GM12865 (cell line): ENCODE results near the gene GPER1.
A peak's percentile ranks its signal among the peaks of the same experiment; 100 is the strongest.

Experiments
- DNase-seq: peaks from one replicate; pipeline ENCODE4 v3.0.0; 2010; ENCODE audit warnings: low read depth
- H3K4me3 ChIP-seq: 2 replicates; pipeline ENCODE4 v1.5.1; 2011; ENCODE audit warnings: mild to moderate bottlenecking, low read depth, low read length, control low read depth
- TF ChIP-seq, protein P1 (sequence below): IDR thresholded peaks from 2 replicates; pipeline ENCODE4 v1.5.1; 2011; ENCODE audit warnings: low read length, control low read depth, low read depth, inconsistent platforms; ENCODE audit not compliant: insufficient read depth; ENCODE audit errors: missing control alignments

The GPER1 gene

GRCh38 chr7:1130021-1130990 is 42.4 kb downstream of the GPER1 start:
- TF ChIP-seq, protein P1, sequence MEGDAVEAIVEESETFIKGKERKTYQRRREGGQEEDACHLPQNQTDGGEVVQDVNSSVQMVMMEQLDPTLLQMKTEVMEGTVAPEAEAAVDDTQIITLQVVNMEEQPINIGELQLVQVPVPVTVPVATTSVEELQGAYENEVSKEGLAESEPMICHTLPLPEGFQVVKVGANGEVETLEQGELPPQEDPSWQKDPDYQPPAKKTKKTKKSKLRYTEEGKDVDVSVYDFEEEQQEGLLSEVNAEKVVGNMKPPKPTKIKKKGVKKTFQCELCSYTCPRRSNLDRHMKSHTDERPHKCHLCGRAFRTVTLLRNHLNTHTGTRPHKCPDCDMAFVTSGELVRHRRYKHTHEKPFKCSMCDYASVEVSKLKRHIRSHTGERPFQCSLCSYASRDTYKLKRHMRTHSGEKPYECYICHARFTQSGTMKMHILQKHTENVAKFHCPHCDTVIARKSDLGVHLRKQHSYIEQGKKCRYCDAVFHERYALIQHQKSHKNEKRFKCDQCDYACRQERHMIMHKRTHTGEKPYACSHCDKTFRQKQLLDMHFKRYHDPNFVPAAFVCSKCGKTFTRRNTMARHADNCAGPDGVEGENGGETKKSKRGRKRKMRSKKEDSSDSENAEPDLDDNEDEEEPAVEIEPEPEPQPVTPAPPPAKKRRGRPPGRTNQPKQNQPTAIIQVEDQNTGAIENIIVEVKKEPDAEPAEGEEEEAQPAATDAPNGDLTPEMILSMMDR = no peak
- DNase-seq = no peak
- H3K4me3 ChIP-seq = no peak overlapping the region

DNA sequence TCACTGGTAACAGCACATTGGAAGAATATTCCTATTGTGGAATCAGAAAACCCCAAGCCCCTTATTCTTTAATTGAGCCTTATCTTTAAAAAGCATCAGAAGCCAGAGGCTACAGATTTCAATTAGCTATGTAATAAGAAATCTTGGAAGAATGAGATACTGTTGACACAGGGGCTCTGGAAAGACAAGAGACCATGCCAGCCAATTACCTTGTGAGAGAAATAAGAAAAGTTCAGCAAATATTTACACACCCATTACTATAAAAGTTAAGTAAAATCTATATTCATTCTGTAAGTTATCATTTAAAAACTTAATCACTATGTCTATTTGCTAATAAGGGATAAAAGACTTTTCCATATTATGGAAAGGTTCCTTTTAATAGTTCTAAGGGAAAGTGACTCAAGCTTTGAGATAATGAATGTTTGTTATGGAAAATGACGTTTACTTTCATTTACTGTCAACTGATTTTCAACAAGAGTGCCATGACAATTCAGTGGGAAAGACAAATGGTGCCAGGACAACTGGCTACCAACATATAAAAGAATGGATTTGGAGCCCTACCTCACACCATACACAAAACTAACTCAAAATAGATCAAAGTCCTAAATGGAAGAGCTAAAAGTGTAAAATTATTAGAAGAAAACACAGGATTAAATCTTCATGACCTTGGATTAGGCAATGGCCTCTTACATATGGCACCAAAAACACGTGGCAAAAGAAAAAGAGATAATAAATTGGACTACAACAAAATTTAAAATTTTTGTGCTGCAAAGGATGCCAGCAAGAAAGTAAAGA is 43.8 kb downstream of the GPER1 start:
- DNase-seq = no peak
- no peak overlapping the region for H3K4me3 ChIP-seq
- TF ChIP-seq, protein P1 = no peak

DNA sequence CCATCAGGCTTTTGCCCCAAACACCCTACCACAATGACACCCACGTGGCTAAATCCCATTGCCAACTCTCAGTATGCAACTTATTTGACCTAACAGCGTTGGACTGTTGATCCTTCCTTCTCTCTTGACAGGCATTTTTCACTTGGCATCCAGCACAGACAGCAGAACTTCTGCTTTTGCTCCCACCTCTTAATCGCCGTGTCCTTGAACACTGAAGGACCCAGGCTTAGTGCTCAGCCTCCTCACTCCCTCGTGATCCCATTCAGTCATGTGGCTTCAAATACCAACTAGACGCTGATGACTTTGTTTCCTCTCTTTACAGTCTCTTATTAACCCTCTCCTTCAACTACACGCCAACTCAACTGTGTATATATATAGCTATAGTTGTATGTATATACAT is 47.0 kb downstream of the GPER1 start:
- DNase-seq = no peak
- H3K4me3 ChIP-seq = no peak overlapping the region
- TF ChIP-seq, protein P1 = no peak

DNA sequence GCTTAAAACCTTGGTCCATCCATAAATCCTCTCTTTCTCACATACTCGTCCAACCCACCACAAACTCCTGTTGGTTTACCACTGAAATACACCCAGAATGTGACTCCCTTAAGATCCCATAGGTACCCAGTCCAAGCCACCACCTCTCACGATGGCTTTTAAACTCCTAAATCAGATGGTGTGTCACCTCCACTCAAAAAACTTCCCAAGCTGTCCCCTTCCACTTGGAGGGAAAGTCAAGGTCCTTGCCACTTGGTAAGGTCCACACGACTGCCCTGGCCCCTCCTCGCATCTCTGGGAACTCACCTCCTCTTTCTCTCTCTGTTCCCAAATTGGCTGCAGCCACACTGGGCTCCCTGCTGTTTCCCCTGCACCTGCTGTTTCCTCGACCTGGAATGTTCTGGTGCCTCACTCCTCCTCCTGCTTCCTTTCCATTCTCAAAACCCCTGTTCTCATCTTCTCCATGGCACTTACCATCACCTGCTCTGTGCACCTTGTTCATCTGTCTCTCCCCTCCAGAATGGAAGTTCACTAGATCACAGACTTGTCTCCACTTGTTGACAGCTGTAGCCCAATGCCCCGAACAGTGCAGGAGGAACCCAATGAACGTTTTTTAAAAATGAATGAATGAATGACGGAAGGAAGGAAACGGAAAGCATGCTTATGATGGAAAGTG is 49.1 kb downstream of the GPER1 start:
- TF ChIP-seq, protein P1 = no peak
- DNase-seq = no peak
- peak overlapping the region; percentile 68 for H3K4me3 ChIP-seq

DNA sequence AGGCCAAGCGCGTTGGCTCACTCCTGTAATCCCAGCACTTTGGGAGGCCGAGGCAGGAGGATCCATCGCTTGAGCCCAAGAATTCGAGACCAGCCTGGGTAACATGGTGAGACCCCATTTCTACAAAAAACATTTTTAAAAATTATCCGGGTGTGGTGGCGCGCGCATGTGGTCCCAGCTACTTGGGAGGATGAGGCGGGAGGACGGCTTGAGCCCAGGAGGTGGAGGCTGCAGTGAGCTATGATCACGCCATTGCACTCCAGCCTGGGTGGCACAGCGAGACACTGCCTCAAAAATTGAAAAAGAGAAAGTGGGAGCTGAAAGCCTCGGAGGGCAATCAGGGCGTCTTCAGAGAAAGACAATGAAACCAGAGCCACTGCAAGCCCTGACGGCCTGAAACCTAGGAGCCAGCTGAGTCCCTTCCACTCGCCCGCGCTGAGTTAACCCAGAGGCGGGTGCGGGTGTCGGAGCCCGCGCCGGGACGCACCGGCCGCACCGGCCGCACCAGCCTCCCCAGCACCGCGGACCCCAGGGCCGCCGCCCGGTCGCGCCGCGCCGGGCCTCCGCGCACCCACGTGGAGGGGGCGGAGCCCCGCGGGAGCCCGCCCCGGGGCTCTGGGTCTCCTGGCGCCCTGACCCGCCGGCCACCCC is 49.7 kb downstream of the GPER1 start:
- TF ChIP-seq, protein P1 = no peak
- peak overlapping the region; percentile 68 for H3K4me3 ChIP-seq
- DNase-seq = no peak

DNA sequence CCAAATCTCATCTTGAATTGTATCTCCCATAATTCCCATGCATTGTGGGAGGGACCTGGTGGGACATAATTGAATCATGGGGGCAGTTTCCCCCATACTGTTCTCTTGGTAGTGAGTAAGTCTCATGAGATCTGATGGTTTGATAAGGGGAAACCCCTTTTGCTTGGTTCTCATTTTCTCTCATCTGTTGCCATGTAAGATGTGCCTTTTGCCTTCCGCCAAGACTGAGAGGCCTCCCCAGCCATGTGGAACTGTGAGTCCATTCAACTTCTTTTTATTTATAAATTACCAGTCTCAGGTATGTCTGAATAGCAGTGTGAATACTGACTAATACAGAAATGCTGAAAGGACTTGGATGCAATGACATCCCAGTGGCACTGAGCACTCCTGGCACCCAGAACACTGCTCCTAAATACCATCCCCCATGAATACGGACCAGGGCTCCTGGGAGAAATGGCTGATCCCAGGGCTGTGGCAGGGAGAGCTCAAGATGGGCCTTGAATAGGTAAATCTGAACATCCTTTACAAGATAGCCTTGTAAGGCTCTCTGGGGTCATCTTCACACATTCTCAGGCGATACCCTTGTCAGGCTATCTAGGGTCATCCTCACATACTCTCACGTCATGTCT is 52.7 kb downstream of the GPER1 start:
- DNase-seq = peak; percentile 50
- TF ChIP-seq, protein P1 = no peak
- no peak overlapping the region for H3K4me3 ChIP-seq
